Left ventricle myocardium inferior (tissue), 1 donor: ENCODE data around the gene IGF1. TPM values are rescaled to one million over a fixed set of nuclear protein-coding genes. Genes with fewer than 3 reads are reported as not detected.

ENCODE experiments used
- DNase-seq: peaks from one replicate; pipeline ENCODE4 v3.0.0-alpha.2; 2020
- H3K27ac ChIP-seq: fragments of 200-600 bp; replicated peaks from 2 replicates; pipeline ENCODE4 v1.8.0; 2021
- H3K27me3 ChIP-seq: fragments of 200-600 bp; 2 replicates; pipeline ENCODE4 v1.8.0; 2021; ENCODE audit warnings: low read depth
- H3K36me3 ChIP-seq: fragments of 200-600 bp; 2 replicates; pipeline ENCODE4 v1.8.0; 2021
- H3K4me1 ChIP-seq: fragments of 200-600 bp; 2 replicates; pipeline ENCODE4 v1.8.0; 2021
- H3K4me3 ChIP-seq: fragments of 200-600 bp; 2 replicates; pipeline ENCODE4 v1.8.0; 2021; ENCODE audit warnings: mild to moderate bottlenecking, moderate library complexity
- H3K9me3 ChIP-seq: fragments of 200-600 bp; replicated peaks from 2 replicates; pipeline ENCODE4 v1.8.0; 2021
- CTCF ChIP-seq: fragments of 200-600 bp; IDR thresholded peaks from 2 replicates; pipeline ENCODE4 v1.8.0; 2021; ENCODE audit warnings: antibody characterized with exemption, mild to moderate bottlenecking, borderline replicate concordance
- intact Hi-C: fragments of 100-400 bp; cut with micrococcal nuclease; formaldehyde crosslinking; loops from one replicate; pipeline ENCODE4 v1.11.0; 2022
- total RNA-seq: library from RNA; stranded (reverse); fragmentation: NEBNext Ultra II Directional; extraction: Animal tissue kit (Norgen Biotek cat#: 25700); gene quantifications from one replicate; pipeline ENCODE4 v1.2.1, GENCODE V29; 2021
- donor health status: DM: no; HTN: yes; CAD: no; lungs with severe emphysema.

IGF1 gene
- total RNA-seq, 1 donor from 2014 or later, result 5.8 TPM

GRCh38 chr12:102444707-102445106 lies 35.7 kb downstream of the IGF1 start:
- no peaks in the 10 kb centered on the region for H3K36me3 ChIP-seq
- no peak for TF ChIP-seq CTCF
- DNase-seq, result no peak
- intact Hi-C loops, result no loop called here
- no peak overlapping the region for H3K4me3 ChIP-seq
- no peak overlapping the region for H3K27ac ChIP-seq
- H3K9me3 ChIP-seq, result peaks cover 6% of the 10 kb centered on the region
- H3K4me1 ChIP-seq, result peaks cover 7% of the 10 kb centered on the region
- no peaks in the 10 kb centered on the region for H3K27me3 ChIP-seq

GRCh38 chr12:102444093-102444492 lies 36.3 kb downstream of the IGF1 start:
- DNase-seq, result no peak
- H3K4me1 ChIP-seq, result peaks cover 9% of the 10 kb centered on the region
- H3K4me3 ChIP-seq, result no peak overlapping the region
- intact Hi-C loops, result no loop called here
- H3K36me3 ChIP-seq, result no peaks in the 10 kb centered on the region
- TF ChIP-seq CTCF, result no peak
- H3K27me3 ChIP-seq, result no peaks in the 10 kb centered on the region
- no peak overlapping the region for H3K27ac ChIP-seq
- H3K9me3 ChIP-seq, result peaks cover 4% of the 10 kb centered on the region

- intact Hi-C loops, result no loop called here
- H3K4me3 ChIP-seq, result no peak overlapping the region
- no peaks in the 10 kb centered on the region for H3K27me3 ChIP-seq
- peaks cover 14% of the 10 kb centered on the region for H3K4me1 ChIP-seq
- no peak for TF ChIP-seq CTCF
- no peak overlapping the region for H3K27ac ChIP-seq
- H3K9me3 ChIP-seq, result no peaks in the 10 kb centered on the region
- DNase-seq, result no peak
- no peaks in the 10 kb centered on the region for H3K36me3 ChIP-seq
Measured at GRCh38 chr12:102441077-102441596, 39.2 kb downstream of the IGF1 start.

- no peak for TF ChIP-seq CTCF
- Histone ChIP-seq H3K4me3 (no peak overlapping the region), H3K27ac (peak overlapping the region; percentile 38), H3K27me3 (no peaks in the 10 kb centered on the region), H3K4me1 (peaks cover 14% of the 10 kb centered on the region), H3K9me3 (no peaks in the 10 kb centered on the region), H3K36me3 (no peaks in the 10 kb centered on the region)
- no peak for DNase-seq
- intact Hi-C loops, result no loop called here
Measured at GRCh38 chr12:102439426-102440405, 40.6 kb downstream of the IGF1 start.

- Histone ChIP-seq H3K36me3 (no peaks in the 10 kb centered on the region), H3K27me3 (no peaks in the 10 kb centered on the region), H3K4me3 (no peak overlapping the region), H3K4me1 (peaks cover 14% of the 10 kb centered on the region), H3K9me3 (no peaks in the 10 kb centered on the region), H3K27ac (peak overlapping the region; percentile 38)
- DNase-seq, result no peak
- intact Hi-C loops, result no loop called here
- no peak for TF ChIP-seq CTCF
Measured at GRCh38 chr12:102438827-102439210, 41.5 kb downstream of the IGF1 start.
